ENCODE results near the gene PPP2R5A.

DNA sequence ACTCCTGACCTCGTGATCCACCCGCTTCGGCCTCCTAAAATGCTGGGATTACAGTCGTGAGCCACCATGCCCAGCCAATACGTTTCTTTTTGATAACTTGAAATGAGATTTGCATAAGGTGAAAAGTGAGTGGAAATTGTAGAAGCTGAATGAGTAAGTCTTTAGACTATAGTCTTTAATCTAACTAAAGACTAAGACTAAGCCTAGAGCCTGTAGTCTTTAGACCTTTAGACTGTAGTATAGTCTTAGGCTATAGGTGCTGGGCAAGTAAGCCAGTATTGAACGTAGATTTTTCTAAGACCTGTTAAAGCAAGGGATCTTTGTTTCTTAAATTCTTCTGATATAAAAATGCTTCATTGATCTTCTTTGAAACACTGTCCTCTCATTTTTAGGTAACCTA lies 12.1 kb downstream of the PPP2R5A start:
- TF ChIP-seq, protein P1, sequence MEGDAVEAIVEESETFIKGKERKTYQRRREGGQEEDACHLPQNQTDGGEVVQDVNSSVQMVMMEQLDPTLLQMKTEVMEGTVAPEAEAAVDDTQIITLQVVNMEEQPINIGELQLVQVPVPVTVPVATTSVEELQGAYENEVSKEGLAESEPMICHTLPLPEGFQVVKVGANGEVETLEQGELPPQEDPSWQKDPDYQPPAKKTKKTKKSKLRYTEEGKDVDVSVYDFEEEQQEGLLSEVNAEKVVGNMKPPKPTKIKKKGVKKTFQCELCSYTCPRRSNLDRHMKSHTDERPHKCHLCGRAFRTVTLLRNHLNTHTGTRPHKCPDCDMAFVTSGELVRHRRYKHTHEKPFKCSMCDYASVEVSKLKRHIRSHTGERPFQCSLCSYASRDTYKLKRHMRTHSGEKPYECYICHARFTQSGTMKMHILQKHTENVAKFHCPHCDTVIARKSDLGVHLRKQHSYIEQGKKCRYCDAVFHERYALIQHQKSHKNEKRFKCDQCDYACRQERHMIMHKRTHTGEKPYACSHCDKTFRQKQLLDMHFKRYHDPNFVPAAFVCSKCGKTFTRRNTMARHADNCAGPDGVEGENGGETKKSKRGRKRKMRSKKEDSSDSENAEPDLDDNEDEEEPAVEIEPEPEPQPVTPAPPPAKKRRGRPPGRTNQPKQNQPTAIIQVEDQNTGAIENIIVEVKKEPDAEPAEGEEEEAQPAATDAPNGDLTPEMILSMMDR (IDR thresholded peaks at IDR 0.05; ENCODE audit: insufficient read depth, low read length, poor library complexity, severe bottlenecking), result no peak
- no peak for TF ChIP-seq EZH2phosphoT487 (conservative IDR thresholded peaks at IDR 0.05; ENCODE audit: low read length)

All from SU-DHL-6 (cell line).